ENCODE data around the gene SYTL4.
"Not testable (repeated sequence)": the region's sequence is repeated elsewhere in the genome, so short reads cannot be mapped to it uniquely, and the experiment has no call there.

The SYTL4 gene

DNA sequence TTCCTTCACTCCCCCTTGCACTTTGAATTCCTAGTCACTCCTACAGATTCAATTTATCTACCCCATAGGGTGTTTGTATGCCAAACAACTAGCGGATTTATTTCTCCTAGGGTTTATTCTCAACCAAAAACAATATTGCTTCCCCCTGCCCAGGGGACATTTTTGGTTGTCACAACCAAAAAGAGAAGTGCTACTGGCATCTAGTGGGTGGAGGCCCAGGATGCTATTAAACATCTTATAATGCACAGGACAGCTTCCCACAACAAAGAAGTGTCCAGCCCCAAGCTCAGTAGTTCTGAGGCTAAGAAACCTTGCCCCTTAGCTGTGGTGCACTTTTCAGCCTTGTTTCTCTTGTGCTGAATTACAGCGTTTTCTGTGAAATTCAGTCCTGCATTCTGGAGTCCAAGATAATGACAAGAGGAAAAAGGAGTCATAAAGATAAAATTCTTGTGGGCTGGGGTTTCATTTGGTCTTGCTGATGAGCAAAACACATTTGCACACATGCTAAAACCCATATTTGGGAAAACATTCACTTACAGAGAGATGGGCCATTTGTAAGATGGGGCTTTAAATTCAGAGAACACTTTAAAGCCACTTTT lies 11.2 kb upstream of the SYTL4 start (continued):
- no peak for TF ChIP-seq ZNF202 (tag by site-specific recombination; IDR thresholded peaks at IDR 0.05; ENCODE audit: borderline replicate concordance)
- no peak for TF ChIP-seq ZNF138 (tag by site-specific recombination; IDR thresholded peaks at IDR 0.05; ENCODE audit: borderline replicate concordance)
- TF ChIP-seq ZNF280D (tag by site-specific recombination; IDR thresholded peaks at IDR 0.05) = no peak
- TF ChIP-seq ZNF184 (tag by site-specific recombination; IDR thresholded peaks at IDR 0.05) = no peak
- TF ChIP-seq, protein P1, sequence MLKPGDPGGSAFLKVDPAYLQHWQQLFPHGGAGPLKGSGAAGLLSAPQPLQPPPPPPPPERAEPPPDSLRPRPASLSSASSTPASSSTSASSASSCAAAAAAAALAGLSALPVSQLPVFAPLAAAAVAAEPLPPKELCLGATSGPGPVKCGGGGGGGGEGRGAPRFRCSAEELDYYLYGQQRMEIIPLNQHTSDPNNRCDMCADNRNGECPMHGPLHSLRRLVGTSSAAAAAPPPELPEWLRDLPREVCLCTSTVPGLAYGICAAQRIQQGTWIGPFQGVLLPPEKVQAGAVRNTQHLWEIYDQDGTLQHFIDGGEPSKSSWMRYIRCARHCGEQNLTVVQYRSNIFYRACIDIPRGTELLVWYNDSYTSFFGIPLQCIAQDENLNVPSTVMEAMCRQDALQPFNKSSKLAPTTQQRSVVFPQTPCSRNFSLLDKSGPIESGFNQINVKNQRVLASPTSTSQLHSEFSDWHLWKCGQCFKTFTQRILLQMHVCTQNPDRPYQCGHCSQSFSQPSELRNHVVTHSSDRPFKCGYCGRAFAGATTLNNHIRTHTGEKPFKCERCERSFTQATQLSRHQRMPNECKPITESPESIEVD (tag by site-specific recombination; IDR thresholded peaks at IDR 0.05) = no peak

- H3K9me3 ChIP-seq (ENCODE audit: control insufficient read depth, insufficient read depth, low read depth, low read length); H3K36me3 ChIP-seq (ENCODE audit: control insufficient read depth in 2 of 2, insufficient read depth in 1 of 2, low read length in 2 of 2); H3K4me3 ChIP-seq (ENCODE audit: low read depth, low read length); POLR2A ChIA-PET; CTCF ChIA-PET; H3K27ac ChIP-seq (ENCODE audit: extremely low read depth, low read depth, low read length); H3K4me1 ChIP-seq (ENCODE audit: control insufficient read depth, insufficient read depth, low read length): not testable (repeated sequence)
Observed at GRCh38 chrX:100724006-100724405, 7.9 kb downstream of the SYTL4 start.

GRCh38 chrX:100721328-100721727 lies 10.6 kb downstream of the SYTL4 start:
- Histone ChIP-seq H3K4me3 (ENCODE audit: low read depth, low read length) (no peak overlapping the region), H3K4me1 (ENCODE audit: control insufficient read depth, insufficient read depth, low read length) (no peaks in the 10 kb centered on the region), H3K9me3 (ENCODE audit: control insufficient read depth, insufficient read depth, low read depth, low read length) (no peaks in the 10 kb centered on the region; the same call in 1 of the 2 replicates), H3K36me3 (ENCODE audit: control insufficient read depth in 2 of 2, insufficient read depth in 1 of 2, low read length in 2 of 2) (no peaks in the 10 kb centered on the region), H3K27ac (ENCODE audit: extremely low read depth, low read depth, low read length) (no peak overlapping the region)
- CTCF ChIA-PET = interaction anchor here (0.7 to 4.9 kb wide), 2 partner anchors 47 to 76 kb away, joined by 3 to 24 read pairs; no protein-coding TSS in a partner anchor
- TF ChIP-seq ZNF585B (tag by site-specific recombination; IDR thresholded peaks at IDR 0.05) (no peak), ZNF19 (tag by site-specific recombination; IDR thresholded peaks at IDR 0.05; ENCODE audit: low read depth) (no peak), ZSCAN5A (tag by site-specific recombination; IDR thresholded peaks at IDR 0.05) (no peak), ZNF629 (tag by site-specific recombination; IDR thresholded peaks at IDR 0.05) (no peak), HOXD13 (CRISPR knock-in tag; IDR thresholded peaks at IDR 0.05; ENCODE audit: borderline replicate concordance) (no peak), FEZF1 (tag by site-specific recombination; IDR thresholded peaks at IDR 0.05) (no peak), ZNF211 (tag by site-specific recombination; IDR thresholded peaks at IDR 0.05; ENCODE audit: low read depth) (no peak), ZNF544 (tag by site-specific recombination; IDR thresholded peaks at IDR 0.05) (no peak)
- TF ChIP-seq, protein P2, sequence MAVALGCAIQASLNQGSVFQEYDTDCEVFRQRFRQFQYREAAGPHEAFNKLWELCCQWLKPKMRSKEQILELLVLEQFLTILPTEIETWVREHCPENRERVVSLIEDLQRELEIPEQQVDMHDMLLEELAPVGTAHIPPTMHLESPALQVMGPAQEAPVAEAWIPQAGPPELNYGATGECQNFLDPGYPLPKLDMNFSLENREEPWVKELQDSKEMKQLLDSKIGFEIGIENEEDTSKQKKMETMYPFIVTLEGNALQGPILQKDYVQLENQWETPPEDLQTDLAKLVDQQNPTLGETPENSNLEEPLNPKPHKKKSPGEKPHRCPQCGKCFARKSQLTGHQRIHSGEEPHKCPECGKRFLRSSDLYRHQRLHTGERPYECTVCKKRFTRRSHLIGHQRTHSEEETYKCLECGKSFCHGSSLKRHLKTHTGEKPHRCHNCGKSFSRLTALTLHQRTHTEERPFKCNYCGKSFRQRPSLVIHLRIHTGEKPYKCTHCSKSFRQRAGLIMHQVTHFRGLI (tag by site-specific recombination; IDR thresholded peaks at IDR 0.05) = no peak
- POLR2A ChIA-PET = no interaction called here

Measured in HEK293 (cell line).